ENCODE results near the gene CLEC16A. TPM values are rescaled to one million over a fixed set of nuclear protein-coding genes. Genes with fewer than 3 reads are reported as not detected.
A peak's percentile ranks its signal among the peaks of the same experiment; 100 is the strongest.

Gene CLEC16A
- total and polyA plus RNA-seq, 9 of the 15 experiments (the other 6 are each of a cell fraction or from before 2014, with no cell fraction given), result 1.00 to 22.3 (median 10.0) TPM

DNA sequence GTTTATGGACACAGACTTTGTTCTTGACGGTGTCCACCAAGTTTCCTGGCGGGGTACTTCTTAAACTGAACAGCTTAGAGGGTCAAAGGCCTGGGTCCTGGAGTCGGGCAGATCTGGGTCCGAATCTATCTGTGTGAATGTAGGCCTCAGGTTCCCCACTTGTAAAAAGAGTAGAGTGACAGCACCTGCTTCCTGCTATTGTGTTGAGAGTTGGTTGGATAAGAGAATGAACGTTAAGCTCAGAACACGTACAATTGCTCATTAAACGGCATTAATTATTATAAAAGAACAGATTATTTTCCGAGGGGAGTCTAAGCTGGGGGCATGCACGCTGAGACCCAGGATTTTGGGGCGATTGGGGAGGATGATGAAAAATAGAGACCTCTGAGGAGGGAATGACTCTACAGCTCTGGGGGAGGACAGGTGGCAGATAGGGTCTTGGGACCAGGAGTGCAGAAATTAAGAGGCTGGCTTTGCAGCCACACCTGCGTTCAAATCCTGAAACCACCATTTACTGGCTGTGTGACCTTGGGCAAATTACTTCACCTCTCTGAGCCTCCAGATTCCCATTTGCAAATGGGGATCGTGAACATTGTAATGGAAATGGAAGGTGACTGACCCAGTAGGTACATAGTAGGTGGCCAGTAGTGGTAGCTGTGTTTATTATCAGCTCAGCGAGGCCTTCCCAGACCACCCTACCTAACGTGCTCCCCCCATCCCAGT is 862 bp downstream of the CLEC16A start (continued):
- TF ChIP-seq POLR2AphosphoS5 (IDR thresholded peaks at IDR 0.05; ENCODE audit: control insufficient read depth, insufficient read depth, low read depth, low read length), result no peak

DNA sequence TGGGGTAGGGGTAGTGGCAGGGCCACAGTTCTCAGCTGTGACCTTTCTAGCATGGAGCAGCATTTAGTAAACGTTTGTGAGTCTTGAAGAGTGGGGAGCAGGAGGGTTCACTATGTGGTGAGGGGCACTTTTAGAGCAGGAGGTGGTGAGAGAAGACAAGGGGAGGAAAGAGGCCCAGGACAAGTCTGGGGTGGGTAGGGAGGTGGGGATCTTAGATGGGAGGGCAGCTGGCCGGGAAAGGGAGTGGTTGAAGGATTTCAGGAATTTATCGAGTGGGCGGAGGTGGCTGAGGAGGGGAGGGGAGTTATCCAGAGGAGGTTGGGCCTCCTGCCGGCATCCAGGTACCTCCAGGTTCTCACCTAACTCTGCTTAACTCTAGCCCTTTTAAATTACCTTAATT is 1.9 kb downstream of the CLEC16A start:
- no peak for TF ChIP-seq HNRNPLL (IDR thresholded peaks at IDR 0.05; ENCODE audit: low read depth, low read length, poor library complexity, severe bottlenecking)
- TF ChIP-seq EGR1 (conservative IDR thresholded peaks at IDR 0.05), result peak; percentile 59
- no peaks in the 10 kb centered on the region for H3K27me3 ChIP-seq (ENCODE audit: control insufficient read depth in 2 of 2, insufficient read depth in 2 of 2, low read length in 2 of 2)
- no peaks in the 10 kb centered on the region for H3K36me3 ChIP-seq (ENCODE audit: control insufficient read depth, insufficient read depth, low read length)
- H3K4me2 ChIP-seq (ENCODE audit: insufficient read depth, low read length), result peak overlapping the region; percentile 81; the same call in 1 of the 2 replicates
- H3K27ac ChIP-seq (ENCODE audit: extremely low read depth, low read depth, low read length), result no peak overlapping the region
- H3K9ac ChIP-seq (ENCODE audit: insufficient read depth in 1 of 2, low read depth in 2 of 2, low read length in 2 of 2), result no peak overlapping the region; a peak in 1 of 4 replicates
- FAIRE-seq (no peak), ATAC-seq (no peak), DNase-seq (ENCODE audit: extremely low read depth in 1 of 4, low spot score in 3 of 4) (no peak)
- CTCF ChIA-PET (ENCODE audit: low intra/inter-chr PET ratio), result no interaction called here
- BruUV-seq (replicated peaks), result no TSS peak
- in situ Hi-C loops (cut with MboI) (no loop called here), intact Hi-C loops (cut with micrococcal nuclease) (no loop called here)
- no peaks in the 10 kb centered on the region for H3K9me1 ChIP-seq (ENCODE audit: control insufficient read depth, insufficient read depth, low read length)
- H3K4me1 ChIP-seq (replicated peaks in 1 of 2; ENCODE audit: control insufficient read depth in 2 of 2, insufficient read depth in 2 of 2, low read length in 2 of 2), result peaks cover 31 to 35% of the 10 kb centered on the region in 2 experiments
- no peak overlapping the region for H3K4me3 ChIP-seq
- WGBS (ENCODE audit: insufficient coverage, low coverage, missing lambda C conversion rate), result 32% methylated on average over 5 of the region's 5 CpGs
- H3K9me3 ChIP-seq (replicated peaks; ENCODE audit: control insufficient read depth, insufficient read depth, low read depth, low read length), result no peaks in the 10 kb centered on the region
- H2AFZ ChIP-seq (ENCODE audit: low read depth, low read length), result no peak overlapping the region
- POLR2A ChIA-PET, result interaction anchor here (0.9 kb wide), 1 partner anchor 18 kb away, joined by 4 read pairs; no protein-coding TSS in a partner anchor
- peaks cover 60% of the 10 kb centered on the region for H3K79me2 ChIP-seq (ENCODE audit: control insufficient read depth, insufficient read depth, low read length)
- peaks cover 24% of the 10 kb centered on the region for H4K20me1 ChIP-seq (replicated peaks; ENCODE audit: control insufficient read depth, insufficient read depth, low read length)

All from K562 (cell line).